Panc1 (cell line): ENCODE measurements around the gene RRBP1. TPM values are rescaled to one million over a fixed set of nuclear protein-coding genes. Genes with fewer than 3 reads are reported as not detected.
A peak's percentile ranks its signal among the peaks of the same experiment; 100 is the strongest.

Experiments used
- ATAC-seq: fragments of 200-7000 bp; cut with Tn5 transposase; 2 replicates; pipeline ENCODE4 v1.9.1; 2020; ENCODE audit warnings: mild to moderate bottlenecking, moderate library complexity
- BruUV-seq: library from RNA; stranded (reverse); fragments of 400-500 nt; replicated peaks from 2 replicates; lab custom pipeline; 2021; lab: Mats Ljungman, UMichigan
- CTCF ChIA-PET: fragments of 300-600 bp; sonication (Branson Sonifier 250); formaldehyde crosslinking; loops from one replicate; lab custom pipeline; 2022; ENCODE audit warnings: antibody characterized with exemption; lab: Charles Lee
- POLR2A ChIA-PET: fragments of 300-600 bp; sonication (Branson Sonifier 250); formaldehyde crosslinking; loops from one replicate; lab custom pipeline; 2022; ENCODE audit warnings: antibody characterized with exemption; lab: Charles Lee
- DNase-seq: peaks from one replicate; pipeline ENCODE4 v3.0.0-alpha.2; 2010; ENCODE audit warnings: low read depth, low spot score
- H3K27ac ChIP-seq: 2 replicates; pipeline ENCODE4 v1.5.1; 2011; ENCODE audit warnings: mild to moderate bottlenecking, low read length, inconsistent platforms
- H3K27me3 ChIP-seq: fragments of 200-500 bp; sonication (Bioruptor generic); 2 replicates; pipeline ENCODE4 v1.6.0; 2014; ENCODE audit warnings: low read length, inconsistent platforms; ENCODE audit not compliant: control insufficient read depth, insufficient read depth
- H3K36me3 ChIP-seq: fragments of 200-500 bp; sonication (Bioruptor generic); 2 replicates; pipeline ENCODE4 v1.5.1; 2014; ENCODE audit warnings: inconsistent platforms, mild to moderate bottlenecking, low read length, moderate library complexity; ENCODE audit not compliant: control insufficient read depth, insufficient read depth
- H3K4me1 ChIP-seq: 2 replicates; pipeline ENCODE4 v1.5.1; 2011; ENCODE audit warnings: inconsistent platforms, mild to moderate bottlenecking, low read length, moderate library complexity; ENCODE audit not compliant: control insufficient read depth, insufficient read depth
- H3K4me3 ChIP-seq, 2 experiments: 2 replicates each; pipeline ENCODE4 v1.5.1; 2011 to 2012; ENCODE audit warnings: low read depth in 2 of 2, low read length in 2 of 2, mild to moderate bottlenecking in 2 of 2, inconsistent platforms in 1 of 2, moderate library complexity in 1 of 2
- H3K9me3 ChIP-seq: fragments of 200-500 bp; sonication (Bioruptor generic); 2 replicates; pipeline ENCODE4 v1.5.1; 2014; ENCODE audit warnings: low read depth, mild to moderate bottlenecking, inconsistent platforms, low read length, moderate library complexity; ENCODE audit not compliant: control insufficient read depth, insufficient read depth
- POLR2AphosphoS5 ChIP-seq: IDR thresholded peaks from 2 replicates; pipeline ENCODE4 v1.6.1; 2012; ENCODE audit warnings: mild to moderate bottlenecking, low read depth, low read length, moderate library complexity
- SIN3A ChIP-seq: IDR thresholded peaks from 2 replicates; pipeline ENCODE4 v1.6.1; 2012; ENCODE audit warnings: low read depth, mild to moderate bottlenecking, low read length, moderate library complexity, borderline replicate concordance; ENCODE audit not compliant: insufficient read depth
- TCF7L2 ChIP-seq: IDR thresholded peaks from 2 replicates; pipeline ENCODE4 v1.6.1; 2011; ENCODE audit warnings: mild to moderate bottlenecking, low read depth, low read length, inconsistent platforms
- in situ Hi-C: cut with HindIII; loops from 2 replicates; pipeline ENCODE4 v1.10.0; 2016; ENCODE audit warnings: low sequenced_read_pairs, low pct_unique_long_range_greater_than_20kb
- intact Hi-C: fragments of 100-400 bp; cut with micrococcal nuclease; formaldehyde crosslinking; loops from one replicate; pipeline ENCODE4 v1.10.0; 2022; ENCODE audit not compliant: unreplicated experiment
- total RNA-seq: library from RNA; stranded (reverse); gene quantifications from one replicate; pipeline ENCODE4 v1.2.1, GENCODE V29; 2021; ENCODE audit not compliant: unreplicated experiment
- TF ChIP-seq, protein P1 (sequence below): fragments of 450-650 bp; IDR thresholded peaks from 2 replicates; pipeline ENCODE4 v1.5.1; 2017; ENCODE audit warnings: mild to moderate bottlenecking
- TF ChIP-seq, protein P2 (sequence below), 2 experiments: IDR thresholded peaks; 2 replicates each; pipeline ENCODE4 v1.6.1; 2011 to 2012; ENCODE audit warnings: low read depth in 2 of 2, control low read depth in 1 of 2, low read length in 1 of 2, mild to moderate bottlenecking in 1 of 2, moderate library complexity in 1 of 2; ENCODE audit not compliant: insufficient read depth in 1 of 2

The RRBP1 gene
- total RNA-seq, 1 experiment from 2014 or later, result 152 TPM

DNA sequence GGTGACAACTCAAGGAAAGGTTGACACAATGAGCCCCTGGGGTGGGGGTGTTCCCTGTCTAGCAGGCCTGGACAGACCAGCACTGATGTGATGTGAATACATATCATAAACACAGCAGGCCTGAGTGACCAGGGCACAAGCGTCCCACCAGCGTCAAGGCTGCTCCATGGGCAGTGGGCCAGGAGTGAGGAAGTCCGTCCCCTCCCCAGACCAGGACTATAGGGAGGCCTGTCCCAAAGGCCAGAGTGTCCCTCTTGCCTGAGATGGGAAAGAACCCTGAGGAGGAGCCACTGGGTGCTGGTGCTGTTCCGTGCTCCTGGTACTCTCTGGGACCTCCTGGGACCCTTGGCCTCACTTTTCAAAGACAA lies 44.6 kb downstream of the RRBP1 start:
- intact Hi-C loops (no loop called here), in situ Hi-C loops (no loop called here)
- Histone ChIP-seq H3K36me3 (no peaks in the 10 kb centered on the region), H3K4me3 (no peak overlapping the region), H3K27ac (no peak overlapping the region), H3K4me1 (no peaks in the 10 kb centered on the region), H3K27me3 (no peaks in the 10 kb centered on the region), H3K9me3 (no peaks in the 10 kb centered on the region)
- ChIA-PET POLR2A (no interaction called here), CTCF (no interaction called here)
- no TSS peak for BruUV-seq
- no peak for TF ChIP-seq TCF7L2
- ATAC-seq, result no peak
- DNase-seq, result no peak

DNA sequence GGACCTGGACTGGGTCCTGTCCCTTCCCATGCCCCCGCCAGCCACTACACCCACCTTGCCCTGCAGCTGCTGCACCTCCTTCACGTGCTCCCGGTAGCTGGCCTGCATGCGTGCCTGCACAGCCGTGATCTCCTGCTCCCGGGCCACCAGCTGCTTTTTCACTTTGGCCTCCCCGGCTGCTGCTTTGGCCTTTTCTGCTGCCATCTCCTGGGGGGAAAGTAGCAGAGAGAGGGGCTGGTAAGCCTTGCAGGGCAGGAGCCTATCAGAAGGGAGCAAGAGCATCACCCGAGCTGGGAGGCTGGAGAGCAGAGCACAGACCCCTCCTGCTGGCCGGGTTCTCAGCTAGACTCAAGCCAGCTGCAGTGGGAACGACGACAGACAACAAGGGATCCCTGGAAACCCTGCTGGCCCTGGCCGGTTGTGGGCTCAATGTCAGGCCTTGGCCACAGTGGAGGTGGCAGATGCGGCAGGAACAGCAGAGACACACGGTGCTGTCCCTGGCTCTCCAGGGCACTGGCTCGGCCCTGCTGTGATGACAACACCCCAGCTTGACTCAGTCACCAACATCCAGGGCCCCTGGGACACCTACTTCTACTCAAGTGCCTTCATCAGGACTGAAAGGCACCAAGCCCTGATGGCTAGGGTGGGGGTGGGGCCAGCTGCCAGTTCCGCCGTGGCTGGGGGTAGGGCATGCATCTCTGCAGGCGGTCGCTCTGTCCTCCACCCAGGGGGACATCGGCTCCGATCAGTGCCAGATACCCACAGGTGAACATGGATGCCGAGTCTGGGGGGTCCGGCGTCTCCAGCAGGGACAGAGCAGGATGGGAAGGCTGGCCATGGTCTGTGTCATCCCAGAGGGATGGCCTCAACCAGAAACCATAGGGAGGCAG lies 45.3 kb downstream of the RRBP1 start:
- no peaks in the 10 kb centered on the region for H3K4me1 ChIP-seq
- intact Hi-C loops, result no loop called here
- ChIA-PET POLR2A (no interaction called here), CTCF (no interaction called here)
- no peaks in the 10 kb centered on the region for H3K9me3 ChIP-seq
- TF ChIP-seq, protein P1, sequence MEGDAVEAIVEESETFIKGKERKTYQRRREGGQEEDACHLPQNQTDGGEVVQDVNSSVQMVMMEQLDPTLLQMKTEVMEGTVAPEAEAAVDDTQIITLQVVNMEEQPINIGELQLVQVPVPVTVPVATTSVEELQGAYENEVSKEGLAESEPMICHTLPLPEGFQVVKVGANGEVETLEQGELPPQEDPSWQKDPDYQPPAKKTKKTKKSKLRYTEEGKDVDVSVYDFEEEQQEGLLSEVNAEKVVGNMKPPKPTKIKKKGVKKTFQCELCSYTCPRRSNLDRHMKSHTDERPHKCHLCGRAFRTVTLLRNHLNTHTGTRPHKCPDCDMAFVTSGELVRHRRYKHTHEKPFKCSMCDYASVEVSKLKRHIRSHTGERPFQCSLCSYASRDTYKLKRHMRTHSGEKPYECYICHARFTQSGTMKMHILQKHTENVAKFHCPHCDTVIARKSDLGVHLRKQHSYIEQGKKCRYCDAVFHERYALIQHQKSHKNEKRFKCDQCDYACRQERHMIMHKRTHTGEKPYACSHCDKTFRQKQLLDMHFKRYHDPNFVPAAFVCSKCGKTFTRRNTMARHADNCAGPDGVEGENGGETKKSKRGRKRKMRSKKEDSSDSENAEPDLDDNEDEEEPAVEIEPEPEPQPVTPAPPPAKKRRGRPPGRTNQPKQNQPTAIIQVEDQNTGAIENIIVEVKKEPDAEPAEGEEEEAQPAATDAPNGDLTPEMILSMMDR, result no peak
- no peaks in the 10 kb centered on the region; the same call in 1 of the 2 replicates for H3K36me3 ChIP-seq
- DNase-seq (no peak), ATAC-seq (no peak)
- H3K27me3 ChIP-seq, result no peaks in the 10 kb centered on the region
- H3K4me3 ChIP-seq, result no peak overlapping the region
- no peak overlapping the region for H3K27ac ChIP-seq
- no TSS peak for BruUV-seq
- in situ Hi-C loops, result no loop called here

DNA sequence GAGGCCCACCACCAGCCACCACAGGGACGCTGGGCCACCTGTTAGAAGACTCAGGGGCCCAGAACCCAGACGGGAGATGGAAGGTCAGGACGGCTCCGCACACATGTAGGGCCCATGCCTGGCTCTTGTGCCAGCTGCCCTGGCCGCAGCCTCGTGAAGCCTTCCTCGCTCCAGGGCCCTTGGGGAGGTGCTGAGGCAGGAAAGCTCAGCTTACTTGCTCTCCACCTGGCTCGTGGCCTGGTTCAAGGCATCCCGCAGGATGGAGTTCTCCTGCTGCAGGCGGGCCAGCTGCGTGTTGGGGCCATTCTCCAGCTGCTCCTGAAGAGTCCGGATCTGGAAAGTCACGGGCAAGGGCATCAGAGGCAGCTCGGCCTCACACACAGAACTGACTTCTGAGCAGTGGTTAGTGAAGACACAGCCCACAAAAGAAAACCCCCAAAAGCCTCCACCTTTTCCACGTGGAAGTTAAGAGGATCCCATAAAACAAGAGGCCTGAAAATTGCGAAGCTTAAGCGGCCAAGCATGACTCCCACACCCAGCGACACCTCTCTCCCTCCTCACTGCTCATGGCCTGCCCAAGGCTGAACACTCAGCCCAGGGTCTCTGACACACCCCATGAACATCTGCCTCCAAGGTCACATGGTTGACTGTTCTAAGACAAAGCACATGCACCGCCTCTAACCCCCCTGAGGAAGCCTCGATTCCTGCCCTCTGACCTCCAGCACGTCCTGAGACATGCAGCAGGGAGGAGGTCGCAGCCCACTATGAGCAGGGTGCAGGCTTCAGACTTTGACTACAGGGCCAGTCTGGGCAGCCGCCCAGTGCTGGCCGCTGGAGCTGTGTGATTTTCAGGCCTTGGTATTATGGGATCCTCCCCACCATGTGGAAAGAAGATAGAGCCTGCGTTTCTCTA lies 46.5 kb downstream of the RRBP1 start:
- TF ChIP-seq, protein P1, result no peak
- TF ChIP-seq POLR2AphosphoS5 (no peak), SIN3A (no peak), TCF7L2 (no peak)
- TF ChIP-seq, protein P2, sequence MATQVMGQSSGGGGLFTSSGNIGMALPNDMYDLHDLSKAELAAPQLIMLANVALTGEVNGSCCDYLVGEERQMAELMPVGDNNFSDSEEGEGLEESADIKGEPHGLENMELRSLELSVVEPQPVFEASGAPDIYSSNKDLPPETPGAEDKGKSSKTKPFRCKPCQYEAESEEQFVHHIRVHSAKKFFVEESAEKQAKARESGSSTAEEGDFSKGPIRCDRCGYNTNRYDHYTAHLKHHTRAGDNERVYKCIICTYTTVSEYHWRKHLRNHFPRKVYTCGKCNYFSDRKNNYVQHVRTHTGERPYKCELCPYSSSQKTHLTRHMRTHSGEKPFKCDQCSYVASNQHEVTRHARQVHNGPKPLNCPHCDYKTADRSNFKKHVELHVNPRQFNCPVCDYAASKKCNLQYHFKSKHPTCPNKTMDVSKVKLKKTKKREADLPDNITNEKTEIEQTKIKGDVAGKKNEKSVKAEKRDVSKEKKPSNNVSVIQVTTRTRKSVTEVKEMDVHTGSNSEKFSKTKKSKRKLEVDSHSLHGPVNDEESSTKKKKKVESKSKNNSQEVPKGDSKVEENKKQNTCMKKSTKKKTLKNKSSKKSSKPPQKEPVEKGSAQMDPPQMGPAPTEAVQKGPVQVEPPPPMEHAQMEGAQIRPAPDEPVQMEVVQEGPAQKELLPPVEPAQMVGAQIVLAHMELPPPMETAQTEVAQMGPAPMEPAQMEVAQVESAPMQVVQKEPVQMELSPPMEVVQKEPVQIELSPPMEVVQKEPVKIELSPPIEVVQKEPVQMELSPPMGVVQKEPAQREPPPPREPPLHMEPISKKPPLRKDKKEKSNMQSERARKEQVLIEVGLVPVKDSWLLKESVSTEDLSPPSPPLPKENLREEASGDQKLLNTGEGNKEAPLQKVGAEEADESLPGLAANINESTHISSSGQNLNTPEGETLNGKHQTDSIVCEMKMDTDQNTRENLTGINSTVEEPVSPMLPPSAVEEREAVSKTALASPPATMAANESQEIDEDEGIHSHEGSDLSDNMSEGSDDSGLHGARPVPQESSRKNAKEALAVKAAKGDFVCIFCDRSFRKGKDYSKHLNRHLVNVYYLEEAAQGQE (IDR thresholded peaks at IDR 0.05; ENCODE audit: insufficient read depth in 1 of 2, low read depth in 2 of 2, low read length in 1 of 2), result no peak
- BruUV-seq, result no TSS peak
- ATAC-seq, result peak; percentile 29; the same call in 1 of the 2 replicates

More for the DNA sequence above, 46.5 kb downstream of the RRBP1 start:
- ChIA-PET POLR2A (no interaction called here), CTCF (no interaction called here)
- DNase-seq, result no peak
- no peaks in the 10 kb centered on the region for H3K9me3 ChIP-seq
- no peak overlapping the region for H3K4me3 ChIP-seq
- H3K36me3 ChIP-seq, result no peaks in the 10 kb centered on the region; the same call in 1 of the 2 replicates
- no peak overlapping the region for H3K27ac ChIP-seq
- in situ Hi-C loops (no loop called here), intact Hi-C loops (no loop called here)
- H3K27me3 ChIP-seq, result no peaks in the 10 kb centered on the region
- H3K4me1 ChIP-seq, result no peaks in the 10 kb centered on the region
